K562 (cell line): ENCODE measurements around the gene SCP2. TPM values are rescaled to one million over a fixed set of nuclear protein-coding genes. Genes with fewer than 3 reads are reported as not detected.

Experiments used
- ARID1B ChIP-seq: fragments of 450-650 bp; IDR thresholded peaks from 2 replicates; pipeline ENCODE4 v1.6.1; 2016; ENCODE audit warnings: antibody characterized with exemption, mild to moderate bottlenecking, inconsistent platforms
- BCOR ChIP-seq: fragments of 450-650 bp; IDR thresholded peaks from 2 replicates; pipeline ENCODE4 v1.6.1; 2016
- FOXP1 ChIP-seq: sonication (generic); formaldehyde crosslinking; IDR thresholded peaks from 2 replicates; pipeline ENCODE4 v1.8.0; 2022; ENCODE audit warnings: mild to moderate bottlenecking, missing genetic modification reagents
- HDAC3 ChIP-seq: fragments of 450-650 bp; IDR thresholded peaks from 2 replicates; pipeline ENCODE4 v1.6.1; 2018; ENCODE audit warnings: borderline replicate concordance, mild to moderate bottlenecking, moderate library complexity; ENCODE audit not compliant: partially characterized antibody
- HMG20B ChIP-seq: fragments of 250-450 bp; sonication (Bioruptor Pico); IDR thresholded peaks from 2 replicates; pipeline ENCODE4 v1.5.0; 2021; ENCODE audit warnings: mild to moderate bottlenecking
- KLF10 ChIP-seq: fragments of 250-450 bp; sonication (Bioruptor Pico); IDR thresholded peaks from 2 replicates; pipeline ENCODE4 v1.6.1; 2021; ENCODE audit warnings: matching md5 sums
- MIER1 ChIP-seq: fragments of 450-650 bp; IDR thresholded peaks from 2 replicates; pipeline ENCODE4 v1.6.1; 2016; ENCODE audit warnings: antibody characterized with exemption, mild to moderate bottlenecking, low read depth
- RREB1 ChIP-seq: fragments of 250-450 bp; sonication (Bioruptor Pico); IDR thresholded peaks from 2 replicates; pipeline ENCODE4 v1.4.0; 2020
- STAT5A ChIP-seq: IDR thresholded peaks from 2 replicates; pipeline ENCODE4 v1.6.1; 2012; ENCODE audit warnings: low read length, inconsistent platforms, borderline replicate concordance
- SUPT5H ChIP-seq: fragments of 450-650 bp; IDR thresholded peaks from 2 replicates; pipeline ENCODE4 v1.6.1; 2016
- TCF3 ChIP-seq: sonication (generic); formaldehyde crosslinking; IDR thresholded peaks from 2 replicates; pipeline ENCODE4 v1.4.0; 2020; ENCODE audit warnings: mild to moderate bottlenecking, missing genetic modification reagents
- ZBTB8A ChIP-seq: fragments of 450-650 bp; IDR thresholded peaks from 2 replicates; pipeline ENCODE4 v1.6.1; 2018; ENCODE audit warnings: mild to moderate bottlenecking, moderate library complexity; ENCODE audit not compliant: partially characterized antibody
- ZC3H11A ChIP-seq: IDR thresholded peaks from 2 replicates; pipeline ENCODE4 v1.6.1; 2012; ENCODE audit warnings: low read depth, low read length, improper control_type of control experiment
- ZZZ3 ChIP-seq: fragments of 450-650 bp; IDR thresholded peaks from 2 replicates; pipeline ENCODE4 v1.6.1; 2016; ENCODE audit warnings: antibody characterized with exemption, mild to moderate bottlenecking, moderate library complexity
- polyA plus RNA-seq, 8 experiments: library from polyadenylated mRNA; depleted of rRNA in 4 of 8; stranded (reverse) in 5 of 8; unstranded in 3 of 8; fragments of >200 nt; fragmentation: Nextera tagmentation in 2 of 8; fragmentation: Illumina TruSeq in 1 of 8; extraction: Ambion mirVana in 2 of 8; extraction: Trizol in 1 of 8; gene quantifications; 2 replicates each; pipeline versions ENCODE4 v1.2.1 to v1.2.3, GENCODE V29; 2011 to 2014; ENCODE audit warnings: inconsistent platforms in 1 of 8, missing spikeins in 1 of 8
- total RNA-seq, 7 experiments: library from RNA; depleted of rRNA in 6 of 7; stranded (reverse); fragments of >200 nt in 6 of 7; fragmentation: Illumina TruSeq in 2 of 7; extraction: Trizol in 2 of 7; gene quantifications; 2 replicates each; pipeline versions ENCODE4 v1.2.1 to v1.2.3, GENCODE V29; 2011 to 2021; ENCODE audit warnings: low replicate concordance in 1 of 7
- TF ChIP-seq, protein P1 (sequence below): fragments of 250-450 bp; sonication (Bioruptor Pico); IDR thresholded peaks from 2 replicates; pipeline ENCODE4 v1.9.0; 2021; ENCODE audit warnings: mild to moderate bottlenecking, inconsistent platforms
- TF ChIP-seq, protein P2 (sequence below): IDR thresholded peaks from 3 replicates; pipeline ENCODE4 v1.6.1; 2011; ENCODE audit warnings: borderline replicate concordance, mild to moderate bottlenecking, moderate library complexity; ENCODE audit not compliant: insufficient read length; ENCODE audit errors: extremely low read depth

The SCP2 gene
- total and polyA plus RNA-seq, 9 of the 15 experiments (the other 6 are each of a cell fraction or from before 2014, with no cell fraction given) = 63.8 to 258 (median 106) TPM

- TF ChIP-seq KLF10 (CRISPR knock-in tag) (no peak), ZC3H11A (no peak), BCOR (no peak), FOXP1 (CRISPR knock-in tag) (no peak), SUPT5H (peak; percentile 58; the same call in 1 of the 2 replicates), RREB1 (CRISPR knock-in tag) (no peak), ARID1B (no peak), HMG20B (no peak), ZZZ3 (no peak), TCF3 (no peak), HDAC3 (no peak), STAT5A (no peak), ZBTB8A (no peak), MIER1 (no peak)
- TF ChIP-seq, protein P1, sequence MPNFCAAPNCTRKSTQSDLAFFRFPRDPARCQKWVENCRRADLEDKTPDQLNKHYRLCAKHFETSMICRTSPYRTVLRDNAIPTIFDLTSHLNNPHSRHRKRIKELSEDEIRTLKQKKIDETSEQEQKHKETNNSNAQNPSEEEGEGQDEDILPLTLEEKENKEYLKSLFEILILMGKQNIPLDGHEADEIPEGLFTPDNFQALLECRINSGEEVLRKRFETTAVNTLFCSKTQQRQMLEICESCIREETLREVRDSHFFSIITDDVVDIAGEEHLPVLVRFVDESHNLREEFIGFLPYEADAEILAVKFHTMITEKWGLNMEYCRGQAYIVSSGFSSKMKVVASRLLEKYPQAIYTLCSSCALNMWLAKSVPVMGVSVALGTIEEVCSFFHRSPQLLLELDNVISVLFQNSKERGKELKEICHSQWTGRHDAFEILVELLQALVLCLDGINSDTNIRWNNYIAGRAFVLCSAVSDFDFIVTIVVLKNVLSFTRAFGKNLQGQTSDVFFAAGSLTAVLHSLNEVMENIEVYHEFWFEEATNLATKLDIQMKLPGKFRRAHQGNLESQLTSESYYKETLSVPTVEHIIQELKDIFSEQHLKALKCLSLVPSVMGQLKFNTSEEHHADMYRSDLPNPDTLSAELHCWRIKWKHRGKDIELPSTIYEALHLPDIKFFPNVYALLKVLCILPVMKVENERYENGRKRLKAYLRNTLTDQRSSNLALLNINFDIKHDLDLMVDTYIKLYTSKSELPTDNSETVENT (CRISPR knock-in tag) = no peak
- TF ChIP-seq, protein P2, sequence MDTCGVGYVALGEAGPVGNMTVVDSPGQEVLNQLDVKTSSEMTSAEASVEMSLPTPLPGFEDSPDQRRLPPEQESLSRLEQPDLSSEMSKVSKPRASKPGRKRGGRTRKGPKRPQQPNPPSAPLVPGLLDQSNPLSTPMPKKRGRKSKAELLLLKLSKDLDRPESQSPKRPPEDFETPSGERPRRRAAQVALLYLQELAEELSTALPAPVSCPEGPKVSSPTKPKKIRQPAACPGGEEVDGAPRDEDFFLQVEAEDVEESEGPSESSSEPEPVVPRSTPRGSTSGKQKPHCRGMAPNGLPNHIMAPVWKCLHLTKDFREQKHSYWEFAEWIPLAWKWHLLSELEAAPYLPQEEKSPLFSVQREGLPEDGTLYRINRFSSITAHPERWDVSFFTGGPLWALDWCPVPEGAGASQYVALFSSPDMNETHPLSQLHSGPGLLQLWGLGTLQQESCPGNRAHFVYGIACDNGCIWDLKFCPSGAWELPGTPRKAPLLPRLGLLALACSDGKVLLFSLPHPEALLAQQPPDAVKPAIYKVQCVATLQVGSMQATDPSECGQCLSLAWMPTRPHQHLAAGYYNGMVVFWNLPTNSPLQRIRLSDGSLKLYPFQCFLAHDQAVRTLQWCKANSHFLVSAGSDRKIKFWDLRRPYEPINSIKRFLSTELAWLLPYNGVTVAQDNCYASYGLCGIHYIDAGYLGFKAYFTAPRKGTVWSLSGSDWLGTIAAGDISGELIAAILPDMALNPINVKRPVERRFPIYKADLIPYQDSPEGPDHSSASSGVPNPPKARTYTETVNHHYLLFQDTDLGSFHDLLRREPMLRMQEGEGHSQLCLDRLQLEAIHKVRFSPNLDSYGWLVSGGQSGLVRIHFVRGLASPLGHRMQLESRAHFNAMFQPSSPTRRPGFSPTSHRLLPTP = no peak
Observed at GRCh38 chr1:53014791-53015507, 87.9 kb downstream of the SCP2 start (continued).
